OCI-LY3 (cell line): ENCODE measurements around the gene ACVR1.

Experiments used
- H2AFZ ChIP-seq: fragments of 200-600, 300-600 bp; shearing (Covaris generic); 2 replicates; pipeline ENCODE4 v1.6.0; 2014; ENCODE audit warnings: antibody characterized with exemption, low read depth, low read length
- H3K27ac ChIP-seq: fragments of 200-600, 300-600 bp; sonication (generic); 2 replicates; pipeline ENCODE4 v1.5.1; 2014; ENCODE audit warnings: mild to moderate bottlenecking, low read length, moderate library complexity, mixed read lengths
- H3K27me3 ChIP-seq: fragments of 200-600, 300-600 bp; sonication (generic); 2 replicates; pipeline ENCODE4 v1.6.1; 2014; ENCODE audit warnings: low read depth, low read length, mixed read lengths
- H3K36me3 ChIP-seq: fragments of 200-600, 300-600 bp; sonication (generic); replicated peaks from 2 replicates; pipeline ENCODE3; 2014; ENCODE audit warnings: low read depth, low read length, mixed read lengths
- H3K4me1 ChIP-seq: fragments of 300-600, 200-600 bp; sonication (generic); 2 replicates; pipeline ENCODE4 v1.6.1; 2014; ENCODE audit warnings: low read length, mixed read lengths
- H3K4me2 ChIP-seq: fragments of 200-600, 300-600 bp; sonication (generic); 2 replicates; pipeline ENCODE4 v1.6.1; 2014; ENCODE audit warnings: low read length, mixed read lengths
- H3K4me3 ChIP-seq: fragments of 300-600, 200-600 bp; sonication (generic); 2 replicates; pipeline ENCODE4 v1.5.1; 2014; ENCODE audit warnings: antibody characterized with exemption, mild to moderate bottlenecking, low read length, moderate library complexity
- H3K79me2 ChIP-seq: fragments of 300-600, 200-600 bp; shearing (Covaris generic); 2 replicates; pipeline ENCODE4 v1.6.1; 2014; ENCODE audit warnings: mild to moderate bottlenecking, low read length, mixed read lengths
- H3K9ac ChIP-seq: fragments of 300-600, 200-600 bp; shearing (Covaris generic); 2 replicates; pipeline ENCODE4 v1.6.0; 2014; ENCODE audit warnings: mild to moderate bottlenecking, low read length, moderate library complexity
- H3K9me3 ChIP-seq: fragments of 200-600, 300-600 bp; shearing (Covaris generic); 2 replicates; pipeline ENCODE4 v1.6.1; 2014; ENCODE audit warnings: low read length, mixed read lengths; ENCODE audit not compliant: insufficient read depth
- H4K20me1 ChIP-seq: fragments of 200-600, 300-600 bp; sonication (generic); 2 replicates; pipeline ENCODE4 v1.6.1; 2016; ENCODE audit warnings: low read length, mixed read lengths; ENCODE audit not compliant: insufficient read depth
- EZH2phosphoT487 ChIP-seq: fragments of 200-600 bp; shearing (Covaris generic); IDR thresholded peaks from 2 replicates; pipeline ENCODE4 v1.6.1; 2018; ENCODE audit warnings: antibody characterized with exemption, mixed run types, low read depth
- TF ChIP-seq, protein P1 (sequence below): fragments of 200-600, 300-600 bp; sonication (generic); IDR thresholded peaks from 2 replicates; pipeline ENCODE4 v1.5.1; 2014; ENCODE audit warnings: antibody characterized with exemption, low read length, low read depth

The ACVR1 gene

GRCh38 chr2:157691131-157691530 is 185.0 kb downstream of the ACVR1 start:
- no peaks in the 10 kb centered on the region for H3K79me2 ChIP-seq
- H3K27me3 ChIP-seq, result no peaks in the 10 kb centered on the region
- H3K4me2 ChIP-seq, result no peak overlapping the region
- no peak overlapping the region for H3K4me3 ChIP-seq
- H3K36me3 ChIP-seq, result no peaks in the 10 kb centered on the region
- H2AFZ ChIP-seq, result no peak overlapping the region
- no peaks in the 10 kb centered on the region for H3K9me3 ChIP-seq
- H4K20me1 ChIP-seq, result no peaks in the 10 kb centered on the region
- no peak for TF ChIP-seq EZH2phosphoT487
- TF ChIP-seq, protein P1, sequence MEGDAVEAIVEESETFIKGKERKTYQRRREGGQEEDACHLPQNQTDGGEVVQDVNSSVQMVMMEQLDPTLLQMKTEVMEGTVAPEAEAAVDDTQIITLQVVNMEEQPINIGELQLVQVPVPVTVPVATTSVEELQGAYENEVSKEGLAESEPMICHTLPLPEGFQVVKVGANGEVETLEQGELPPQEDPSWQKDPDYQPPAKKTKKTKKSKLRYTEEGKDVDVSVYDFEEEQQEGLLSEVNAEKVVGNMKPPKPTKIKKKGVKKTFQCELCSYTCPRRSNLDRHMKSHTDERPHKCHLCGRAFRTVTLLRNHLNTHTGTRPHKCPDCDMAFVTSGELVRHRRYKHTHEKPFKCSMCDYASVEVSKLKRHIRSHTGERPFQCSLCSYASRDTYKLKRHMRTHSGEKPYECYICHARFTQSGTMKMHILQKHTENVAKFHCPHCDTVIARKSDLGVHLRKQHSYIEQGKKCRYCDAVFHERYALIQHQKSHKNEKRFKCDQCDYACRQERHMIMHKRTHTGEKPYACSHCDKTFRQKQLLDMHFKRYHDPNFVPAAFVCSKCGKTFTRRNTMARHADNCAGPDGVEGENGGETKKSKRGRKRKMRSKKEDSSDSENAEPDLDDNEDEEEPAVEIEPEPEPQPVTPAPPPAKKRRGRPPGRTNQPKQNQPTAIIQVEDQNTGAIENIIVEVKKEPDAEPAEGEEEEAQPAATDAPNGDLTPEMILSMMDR, result no peak
- no peak overlapping the region for H3K27ac ChIP-seq
- H3K4me1 ChIP-seq, result no peaks in the 10 kb centered on the region
- no peak overlapping the region for H3K9ac ChIP-seq
